ENCODE data around the gene ZNF746.
"Not testable (repeated sequence)": the region's sequence is repeated elsewhere in the genome, so short reads cannot be mapped to it uniquely, and the experiment has no call there.

ZNF746 gene

GRCh38 chr7:149500910-149501309 lies 3.3 kb upstream of the ZNF746 start:
- TF ChIP-seq CTCF (IDR thresholded peaks at IDR 0.05; ENCODE audit: low read depth, low read length, missing control alignments): no peak
- no peak for DNase-seq (ENCODE audit: extremely low read depth, low read depth)
- no peak overlapping the region for H3K4me3 ChIP-seq (replicated peaks; ENCODE audit: low read depth, low read length)

DNA sequence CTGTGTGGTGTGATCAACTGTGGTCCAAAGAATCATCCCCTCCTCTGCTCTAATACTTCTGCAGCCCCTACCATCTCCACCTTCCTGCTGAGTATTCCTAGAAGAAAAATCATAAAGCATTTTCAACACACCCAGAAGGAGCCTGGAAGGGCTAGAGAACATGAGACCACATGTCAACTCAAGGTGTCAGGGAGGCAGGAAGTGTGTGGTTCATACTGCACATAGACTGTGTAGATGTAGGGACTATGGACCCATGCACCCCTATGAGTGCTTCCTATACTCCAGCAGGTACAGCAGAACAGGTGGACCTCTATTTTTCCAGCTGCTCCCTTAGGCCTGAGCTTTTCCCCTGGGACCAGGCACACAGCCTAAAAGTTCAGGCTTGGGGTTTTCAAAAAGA lies 2.6 kb upstream of the ZNF746 start:
- TF ChIP-seq CTCF (IDR thresholded peaks at IDR 0.05; ENCODE audit: low read depth, low read length, missing control alignments): no peak

GRCh38 chr7:149498811-149499210 lies 1.2 kb upstream of the ZNF746 start:
- no peak for TF ChIP-seq CTCF (IDR thresholded peaks at IDR 0.05; ENCODE audit: low read depth, low read length, missing control alignments)
- H3K4me3 ChIP-seq (replicated peaks; ENCODE audit: low read depth, low read length): no peak overlapping the region
- DNase-seq (ENCODE audit: extremely low read depth, low read depth): no peak

More for the DNA sequence above, 2.6 kb upstream of the ZNF746 start:
- DNase-seq (ENCODE audit: extremely low read depth, low read depth): no peak
- no peak overlapping the region for H3K4me3 ChIP-seq (replicated peaks; ENCODE audit: low read depth, low read length)

GRCh38 chr7:149496642-149497391 lies 792 bp downstream of the ZNF746 start:
- DNase-seq (ENCODE audit: extremely low read depth, low read depth): no peak
- no peak for TF ChIP-seq CTCF (IDR thresholded peaks at IDR 0.05; ENCODE audit: low read depth, low read length, missing control alignments)
- peak overlapping the region; percentile 82 for H3K4me3 ChIP-seq (replicated peaks; ENCODE audit: low read depth, low read length)

DNA sequence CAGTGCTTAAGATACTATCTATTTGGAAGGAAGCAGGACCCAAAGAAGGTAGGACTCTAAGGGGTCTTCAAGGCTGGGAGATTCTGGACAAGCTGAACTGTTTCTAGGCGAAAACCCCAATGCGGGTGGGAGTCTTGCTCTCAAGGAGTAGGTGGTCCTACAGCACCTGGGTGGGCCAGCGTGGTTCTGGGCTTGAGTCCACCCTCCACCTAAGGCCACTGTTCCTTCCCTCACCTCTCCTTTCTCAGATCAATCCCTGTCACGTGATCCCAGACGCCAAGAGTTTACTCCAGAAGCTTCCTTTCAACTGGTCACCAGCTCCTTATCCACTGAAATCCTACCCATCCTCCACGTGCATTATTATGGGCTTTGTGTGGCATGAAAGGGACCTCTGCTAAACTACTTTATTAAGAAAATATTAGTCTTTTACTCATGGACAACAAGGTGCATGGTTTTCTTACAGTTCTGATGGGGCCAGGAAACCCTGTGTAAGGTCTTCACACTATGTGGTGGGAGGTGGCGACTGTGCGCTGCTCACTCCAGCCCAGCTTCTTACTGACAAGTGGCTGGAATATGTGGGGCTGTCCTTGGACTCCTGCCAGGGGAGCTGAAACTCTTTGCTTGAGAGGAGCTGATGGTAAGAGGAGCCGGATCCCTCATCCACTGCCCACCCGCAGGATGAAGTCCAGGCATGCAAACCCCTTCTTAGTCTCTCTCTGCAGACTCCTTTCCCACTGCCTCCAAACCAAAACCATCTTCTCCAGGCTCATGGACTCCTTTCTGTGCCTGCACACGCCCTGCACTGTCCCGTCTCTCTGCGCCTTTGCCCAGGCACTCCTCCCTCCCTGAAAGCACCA lies 1.6 kb downstream of the ZNF746 start:
- no peak for TF ChIP-seq CTCF (IDR thresholded peaks at IDR 0.05; ENCODE audit: low read depth, low read length, missing control alignments)
- DNase-seq (ENCODE audit: extremely low read depth, low read depth): peak; percentile 60
- peak overlapping the region; percentile 82 for H3K4me3 ChIP-seq (replicated peaks; ENCODE audit: low read depth, low read length)

DNA sequence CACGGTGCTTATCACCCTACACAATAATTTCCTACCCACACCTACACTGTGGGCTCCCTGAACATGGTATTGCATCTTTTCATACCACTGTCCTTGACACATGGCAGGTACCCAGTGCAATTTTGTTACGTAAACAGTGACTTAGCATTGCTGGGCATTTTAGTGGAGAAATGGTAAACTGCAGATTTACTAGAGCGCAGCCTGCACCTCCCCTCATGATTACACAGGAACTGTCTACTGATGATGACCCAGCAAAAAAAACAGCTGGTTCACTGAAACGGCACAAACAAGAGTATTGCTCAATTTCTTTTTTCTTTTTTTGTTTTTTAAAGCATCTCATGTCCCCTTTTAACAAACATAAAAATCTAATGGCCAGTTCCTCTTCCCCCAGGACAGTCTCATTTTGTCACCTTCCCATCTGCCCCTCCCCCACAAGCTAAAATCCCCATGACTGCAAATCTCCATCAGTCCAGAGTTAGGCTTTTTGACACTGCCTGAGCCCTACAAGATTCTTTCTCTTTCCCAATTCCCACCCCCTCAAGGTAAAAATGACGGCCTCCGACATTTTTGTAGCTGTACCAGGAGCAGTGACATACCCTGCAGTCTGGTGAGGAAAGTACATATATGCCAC lies 2.8 kb downstream of the ZNF746 start:
- no peak for TF ChIP-seq CTCF (IDR thresholded peaks at IDR 0.05; ENCODE audit: low read depth, low read length, missing control alignments)
- no peak for DNase-seq (ENCODE audit: extremely low read depth, low read depth)

GRCh38 chr7:149493975-149494374 lies 3.6 kb downstream of the ZNF746 start:
- DNase-seq (ENCODE audit: extremely low read depth, low read depth): not testable (repeated sequence)

More for the DNA sequence above, 2.8 kb downstream of the ZNF746 start:
- no peak overlapping the region for H3K4me3 ChIP-seq (replicated peaks; ENCODE audit: low read depth, low read length)

More at GRCh38 chr7:149493975-149494374, 3.6 kb downstream of the ZNF746 start:
- not testable (repeated sequence) for H3K4me3 ChIP-seq (replicated peaks; ENCODE audit: low read depth, low read length)
